H1 (cell line): ENCODE measurements around the gene PIGV.

Source experiments
- E2F6 ChIP-seq: IDR thresholded peaks from 2 replicates; pipeline ENCODE4 v1.6.1; 2012; ENCODE audit warnings: inconsistent platforms
- EGR1 ChIP-seq: IDR thresholded peaks from 2 replicates; pipeline ENCODE4 v1.6.1; 2011; ENCODE audit warnings: low read depth, low read length, borderline replicate concordance
- KDM1A ChIP-seq: fragments of 200-600, 300-600 bp; sonication (generic); IDR thresholded peaks from 2 replicates; pipeline ENCODE4 v1.7.1; 2016; ENCODE audit warnings: mild to moderate bottlenecking, low read length, borderline replicate concordance
- KDM5A ChIP-seq: fragments of 200-600 bp; IDR thresholded peaks from 2 replicates; pipeline ENCODE4 v1.7.1; 2012; ENCODE audit warnings: mild to moderate bottlenecking, low read length, inconsistent platforms, mixed read lengths
- MAFK ChIP-seq: IDR thresholded peaks from 2 replicates; pipeline ENCODE4 v1.6.1; 2012; ENCODE audit warnings: low read depth, mild to moderate bottlenecking, improper control_type of control experiment, low read length
- POLR2A ChIP-seq, 2 experiments: IDR thresholded peaks; 1 replicate in 1 of 2; 2 replicates in 1 of 2; pipeline ENCODE4 v1.6.1; 2011; ENCODE audit warnings: low read depth in 2 of 2, low read length in 2 of 2, mild to moderate bottlenecking in 2 of 2; ENCODE audit errors: control extremely low read depth in 1 of 2
- SIN3A ChIP-seq, 2 experiments: IDR thresholded peaks in 1 of 2; conservative IDR thresholded peaks in 1 of 2; 2 replicates each; pipeline ENCODE4 v1.6.1; 2011 to 2012; ENCODE audit warnings: low read length in 2 of 2, improper control_type of control experiment in 1 of 2, low read depth in 1 of 2, mild to moderate bottlenecking in 1 of 2
- TCF12 ChIP-seq: IDR thresholded peaks from 2 replicates; pipeline ENCODE4 v1.6.1; 2011; ENCODE audit warnings: low read depth, mild to moderate bottlenecking, low read length
- ZNF274 ChIP-seq: IDR thresholded peaks from 2 replicates; pipeline ENCODE4 v1.7.0; 2012; ENCODE audit warnings: low read length, borderline replicate concordance; ENCODE audit errors: extremely low read depth
- TF ChIP-seq, protein P1 (sequence below), 3 experiments: IDR thresholded peaks; 1 replicate in 2 of 3; 2 replicates in 1 of 3; pipeline versions ENCODE4 v1.5.1 to v1.6.1; 2011; ENCODE audit warnings: low read length in 3 of 3, mild to moderate bottlenecking in 3 of 3, inconsistent platforms in 2 of 3, low read depth in 1 of 3, moderate library complexity in 1 of 3; ENCODE audit not compliant: insufficient read depth in 1 of 3; ENCODE audit errors: control extremely low read depth in 1 of 3

GRCh38 chr1:26789931-26790330 lies 2.2 kb downstream of the PIGV start:
- TF ChIP-seq ZNF274 = no peak
- TF ChIP-seq, protein P1, sequence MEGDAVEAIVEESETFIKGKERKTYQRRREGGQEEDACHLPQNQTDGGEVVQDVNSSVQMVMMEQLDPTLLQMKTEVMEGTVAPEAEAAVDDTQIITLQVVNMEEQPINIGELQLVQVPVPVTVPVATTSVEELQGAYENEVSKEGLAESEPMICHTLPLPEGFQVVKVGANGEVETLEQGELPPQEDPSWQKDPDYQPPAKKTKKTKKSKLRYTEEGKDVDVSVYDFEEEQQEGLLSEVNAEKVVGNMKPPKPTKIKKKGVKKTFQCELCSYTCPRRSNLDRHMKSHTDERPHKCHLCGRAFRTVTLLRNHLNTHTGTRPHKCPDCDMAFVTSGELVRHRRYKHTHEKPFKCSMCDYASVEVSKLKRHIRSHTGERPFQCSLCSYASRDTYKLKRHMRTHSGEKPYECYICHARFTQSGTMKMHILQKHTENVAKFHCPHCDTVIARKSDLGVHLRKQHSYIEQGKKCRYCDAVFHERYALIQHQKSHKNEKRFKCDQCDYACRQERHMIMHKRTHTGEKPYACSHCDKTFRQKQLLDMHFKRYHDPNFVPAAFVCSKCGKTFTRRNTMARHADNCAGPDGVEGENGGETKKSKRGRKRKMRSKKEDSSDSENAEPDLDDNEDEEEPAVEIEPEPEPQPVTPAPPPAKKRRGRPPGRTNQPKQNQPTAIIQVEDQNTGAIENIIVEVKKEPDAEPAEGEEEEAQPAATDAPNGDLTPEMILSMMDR (IDR thresholded peaks at IDR 0.05; ENCODE audit: control extremely low read depth in 1 of 3, insufficient read depth in 1 of 3, low read depth in 1 of 3, low read length in 3 of 3) = no peak
- no peak for TF ChIP-seq EGR1
- no peak for TF ChIP-seq TCF12
- no peak for TF ChIP-seq POLR2A (IDR thresholded peaks at IDR 0.05; ENCODE audit: control extremely low read depth in 1 of 2, low read depth in 2 of 2, low read length in 2 of 2)
- TF ChIP-seq KDM1A = no peak
- TF ChIP-seq KDM5A = no peak
- TF ChIP-seq SIN3A (conservative IDR thresholded peaks at IDR 0.05 in 1 of 2, IDR thresholded peaks at IDR 0.05 in 1 of 2; ENCODE audit: low read depth in 1 of 2, low read length in 2 of 2) = no peak
- no peak for TF ChIP-seq E2F6
- no peak for TF ChIP-seq MAFK
